HEK293T (cell line): ENCODE measurements around the gene NEB.

ENCODE experiments used
- ARNT ChIP-seq: fragments of 450-650 bp; IDR thresholded peaks from 2 replicates; pipeline ENCODE4 v1.6.1; 2017; ENCODE audit warnings: mild to moderate bottlenecking
- BHLHE40 ChIP-seq: fragments of 450-650 bp; IDR thresholded peaks from 2 replicates; pipeline ENCODE4 v1.6.1; 2016; ENCODE audit warnings: mild to moderate bottlenecking, moderate library complexity, borderline replicate concordance
- FOXA1 ChIP-seq: fragments of 450-650 bp; IDR thresholded peaks from 2 replicates; pipeline ENCODE4 v1.6.1; 2016; ENCODE audit warnings: mild to moderate bottlenecking
- FOXK2 ChIP-seq: fragments of 450-650 bp; IDR thresholded peaks from 2 replicates; pipeline ENCODE4 v1.6.1; 2016; ENCODE audit warnings: mild to moderate bottlenecking
- FOXM1 ChIP-seq: fragments of 450-650 bp; IDR thresholded peaks from 2 replicates; pipeline ENCODE4 v1.6.1; 2017; ENCODE audit warnings: mild to moderate bottlenecking, borderline replicate concordance
- HDGF ChIP-seq: fragments of 450-650 bp; IDR thresholded peaks from 2 replicates; pipeline ENCODE4 v1.6.1; 2017; ENCODE audit warnings: antibody characterized with exemption, borderline replicate concordance
- L3MBTL2 ChIP-seq: fragments of 450-650 bp; conservative IDR thresholded peaks from 2 replicates; pipeline ENCODE4 v1.6.1; 2016; ENCODE audit warnings: mild to moderate bottlenecking
- LEF1 ChIP-seq: fragments of 450-650 bp; IDR thresholded peaks from 2 replicates; pipeline ENCODE4 v1.6.1; 2017; ENCODE audit warnings: mild to moderate bottlenecking, borderline replicate concordance
- NFRKB ChIP-seq: fragments of 450-650 bp; IDR thresholded peaks from 2 replicates; pipeline ENCODE4 v1.6.1; 2016; ENCODE audit warnings: mild to moderate bottlenecking, moderate library complexity
- SP1 ChIP-seq: fragments of 450-650 bp; IDR thresholded peaks from 2 replicates; pipeline ENCODE4 v1.6.1; 2017
- SUZ12 ChIP-seq: fragments of 450-650 bp; IDR thresholded peaks from 2 replicates; pipeline ENCODE4 v1.6.1; 2016; ENCODE audit warnings: mild to moderate bottlenecking
- TARDBP ChIP-seq: fragments of 450-650 bp; IDR thresholded peaks from 2 replicates; pipeline ENCODE4 v1.6.1; 2016
- ZNF384 ChIP-seq: fragments of 450-650 bp; IDR thresholded peaks from 2 replicates; pipeline ENCODE4 v1.6.1; 2016

DNA sequence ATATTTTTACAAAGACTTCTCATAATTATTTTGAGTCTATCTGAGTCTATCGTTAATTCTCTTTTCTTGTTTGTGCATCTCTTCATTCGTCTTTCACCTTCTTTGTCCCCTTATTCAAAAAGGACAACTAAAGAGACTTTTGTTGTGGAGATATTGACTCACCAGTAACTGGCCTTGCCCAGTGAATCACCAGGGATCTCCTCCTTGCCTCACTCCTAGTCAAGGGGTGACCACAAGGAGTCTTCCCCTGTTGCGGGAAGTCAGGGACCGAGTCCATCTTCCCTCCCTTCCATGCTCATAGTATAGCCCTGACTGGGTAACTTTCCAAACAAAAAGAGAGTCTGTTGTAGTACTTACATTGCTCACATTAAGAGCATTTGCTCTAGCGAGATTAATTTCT is 158.9 kb downstream of the NEB start:
- no peak for TF ChIP-seq LEF1
- TF ChIP-seq HDGF: no peak
- TF ChIP-seq FOXK2: no peak
- TF ChIP-seq SUZ12: no peak
- no peak for TF ChIP-seq ARNT
- no peak for TF ChIP-seq BHLHE40
- no peak for TF ChIP-seq SP1
- no peak for TF ChIP-seq FOXM1
- no peak for TF ChIP-seq TARDBP
- no peak for TF ChIP-seq NFRKB
- TF ChIP-seq L3MBTL2: no peak
- no peak for TF ChIP-seq FOXA1
- no peak for TF ChIP-seq ZNF384
